Posterior cingulate gyrus (tissue), 11 donors: Measurements from ENCODE around the gene SLC26A8.

Source experiments
- DNase-seq, 10 donors: peaks; one replicate each; pipeline versions ENCODE4 v3.0.0 to v3.0.0-alpha.2; 2020 to 2021; ENCODE audit warnings: mixed read lengths in 3 of 10
- intact Hi-C: fragments of 100-400 bp; cut with DNase I; formaldehyde crosslinking; loops from one replicate; pipeline ENCODE4 v1.15.1; 2023

Gene SLC26A8, protein sequence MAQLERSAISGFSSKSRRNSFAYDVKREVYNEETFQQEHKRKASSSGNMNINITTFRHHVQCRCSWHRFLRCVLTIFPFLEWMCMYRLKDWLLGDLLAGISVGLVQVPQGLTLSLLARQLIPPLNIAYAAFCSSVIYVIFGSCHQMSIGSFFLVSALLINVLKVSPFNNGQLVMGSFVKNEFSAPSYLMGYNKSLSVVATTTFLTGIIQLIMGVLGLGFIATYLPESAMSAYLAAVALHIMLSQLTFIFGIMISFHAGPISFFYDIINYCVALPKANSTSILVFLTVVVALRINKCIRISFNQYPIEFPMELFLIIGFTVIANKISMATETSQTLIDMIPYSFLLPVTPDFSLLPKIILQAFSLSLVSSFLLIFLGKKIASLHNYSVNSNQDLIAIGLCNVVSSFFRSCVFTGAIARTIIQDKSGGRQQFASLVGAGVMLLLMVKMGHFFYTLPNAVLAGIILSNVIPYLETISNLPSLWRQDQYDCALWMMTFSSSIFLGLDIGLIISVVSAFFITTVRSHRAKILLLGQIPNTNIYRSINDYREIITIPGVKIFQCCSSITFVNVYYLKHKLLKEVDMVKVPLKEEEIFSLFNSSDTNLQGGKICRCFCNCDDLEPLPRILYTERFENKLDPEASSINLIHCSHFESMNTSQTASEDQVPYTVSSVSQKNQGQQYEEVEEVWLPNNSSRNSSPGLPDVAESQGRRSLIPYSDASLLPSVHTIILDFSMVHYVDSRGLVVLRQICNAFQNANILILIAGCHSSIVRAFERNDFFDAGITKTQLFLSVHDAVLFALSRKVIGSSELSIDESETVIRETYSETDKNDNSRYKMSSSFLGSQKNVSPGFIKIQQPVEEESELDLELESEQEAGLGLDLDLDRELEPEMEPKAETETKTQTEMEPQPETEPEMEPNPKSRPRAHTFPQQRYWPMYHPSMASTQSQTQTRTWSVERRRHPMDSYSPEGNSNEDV

DNA sequence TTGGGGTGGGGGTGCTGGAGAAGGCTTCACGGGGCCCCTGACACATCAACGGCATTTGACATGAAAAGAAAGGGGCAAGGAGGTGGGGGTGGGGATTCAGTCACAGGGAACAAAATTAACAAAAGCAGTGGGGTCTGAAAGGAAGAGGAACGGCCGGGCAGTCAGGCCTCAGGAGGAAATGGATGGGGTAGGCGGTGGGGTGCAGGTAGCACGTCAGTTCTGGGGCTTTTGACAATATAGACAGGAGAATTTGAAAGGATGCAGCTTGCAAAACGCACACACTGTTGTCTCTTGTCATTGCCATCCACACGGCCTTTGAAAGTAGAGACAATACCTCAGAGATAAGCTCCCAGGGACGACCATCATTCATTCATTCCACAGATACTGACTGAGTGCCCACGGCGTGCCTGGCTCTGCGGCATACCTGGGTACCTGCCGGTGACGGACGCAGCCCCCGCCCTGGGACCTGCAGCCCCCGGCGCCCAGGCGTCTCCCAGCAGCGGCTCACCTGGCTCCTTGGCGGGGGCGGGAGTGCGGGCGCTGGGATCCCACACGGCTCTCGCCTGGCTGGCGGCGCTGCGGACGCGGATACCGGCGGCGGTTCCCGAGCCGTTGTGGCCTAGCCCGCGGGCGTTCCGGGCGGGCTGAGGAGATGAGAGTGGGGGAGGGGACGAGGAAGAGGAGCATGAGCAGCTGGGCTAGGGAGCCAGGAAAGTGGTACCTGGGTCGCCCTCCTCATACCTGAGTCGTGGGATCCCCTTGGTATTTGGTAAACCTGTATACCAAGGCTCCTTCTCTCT is at the start of gene SLC26A8:
Gene SLC26A8, minus strand, starts transcription at position 646 of the 800 bp plus-strand sequence. CDS start 4,934 bp downstream, outside the sequence.
- peak in 6 of 10 donors; percentile 10 to 86 (median 33) for DNase-seq
- intact Hi-C loops, result no loop called here

DNA sequence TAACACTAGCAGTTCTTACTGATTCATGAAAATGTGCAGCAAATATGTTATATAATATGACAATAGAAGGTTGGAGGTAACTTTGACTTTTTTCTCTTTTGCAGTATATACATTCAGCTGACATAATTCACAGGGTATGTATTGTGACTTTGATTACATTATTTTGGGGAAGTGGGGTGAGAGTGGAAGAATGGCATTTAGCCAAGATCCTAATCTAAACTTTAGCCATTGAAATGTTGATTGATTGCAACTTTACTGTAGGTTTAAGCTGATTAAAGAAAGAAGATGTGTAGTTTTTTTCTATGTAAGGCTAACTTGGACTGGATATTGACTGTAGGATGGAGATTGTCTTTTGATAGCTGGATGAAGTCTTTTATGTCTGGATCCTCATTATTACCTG is 49.1 kb upstream of the SLC26A8 start:
- intact Hi-C loops, result no loop called here
- DNase-seq, result no peak

DNA sequence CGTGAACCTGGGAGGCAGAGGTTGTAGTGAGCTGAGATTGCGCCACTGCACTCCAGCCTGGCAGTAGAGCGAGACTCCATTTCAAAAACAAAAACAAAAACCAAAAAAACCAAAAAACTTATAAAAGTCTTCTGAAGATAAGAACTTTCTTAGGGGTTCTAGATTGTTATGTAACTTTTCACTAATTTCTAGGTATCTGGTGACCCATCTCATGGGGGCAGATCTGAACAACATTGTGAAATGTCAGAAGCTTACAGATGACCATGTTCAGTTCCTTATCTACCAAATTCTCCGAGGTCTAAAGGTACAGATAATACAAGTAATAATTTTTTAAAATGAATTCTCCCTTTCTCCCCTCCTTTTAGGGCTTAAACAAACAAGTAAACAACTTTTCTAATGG is 48.2 kb upstream of the SLC26A8 start:
- intact Hi-C loops, result no loop called here
- DNase-seq, result no peak

DNA sequence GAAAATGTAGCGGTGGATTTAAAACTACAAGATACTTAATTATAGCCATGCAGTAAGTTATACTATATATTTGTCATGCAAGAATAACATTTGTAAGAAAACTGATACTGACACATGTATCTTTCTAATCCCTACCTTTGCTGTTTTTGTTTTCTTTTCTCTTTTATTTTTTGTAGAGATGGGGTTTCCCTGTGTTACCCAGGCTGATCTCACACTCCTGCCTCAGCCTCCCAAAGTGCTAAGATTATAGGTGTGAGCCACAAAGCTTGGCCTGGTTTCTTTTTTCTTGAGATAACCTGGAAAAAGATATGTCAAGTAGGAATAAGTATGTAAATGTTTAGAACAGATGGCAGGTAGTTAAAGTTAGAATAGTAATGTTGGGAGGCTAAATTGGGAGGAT is 47.3 kb upstream of the SLC26A8 start:
- no peak for DNase-seq
- intact Hi-C loops, result no loop called here

DNA sequence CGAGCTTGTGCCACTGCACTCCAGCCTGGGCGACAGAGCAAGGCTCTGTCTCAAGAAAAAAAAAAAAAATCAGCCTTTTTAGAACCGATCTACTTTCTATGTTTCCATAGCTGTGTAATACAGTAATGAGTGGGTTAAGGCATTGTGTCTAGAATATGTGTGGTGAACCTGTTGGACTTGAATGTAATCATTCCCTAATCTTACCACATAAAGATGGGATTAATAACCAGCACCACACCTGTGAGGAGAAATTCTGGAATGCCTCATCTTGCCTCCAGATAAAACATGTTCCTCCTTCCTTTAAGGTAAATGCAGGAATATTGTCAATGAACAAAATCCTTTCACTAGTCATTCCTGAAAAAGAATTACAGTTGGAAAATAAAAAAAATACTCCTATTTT is 46.8 kb upstream of the SLC26A8 start:
- intact Hi-C loops, result no loop called here
- no peak for DNase-seq

DNA sequence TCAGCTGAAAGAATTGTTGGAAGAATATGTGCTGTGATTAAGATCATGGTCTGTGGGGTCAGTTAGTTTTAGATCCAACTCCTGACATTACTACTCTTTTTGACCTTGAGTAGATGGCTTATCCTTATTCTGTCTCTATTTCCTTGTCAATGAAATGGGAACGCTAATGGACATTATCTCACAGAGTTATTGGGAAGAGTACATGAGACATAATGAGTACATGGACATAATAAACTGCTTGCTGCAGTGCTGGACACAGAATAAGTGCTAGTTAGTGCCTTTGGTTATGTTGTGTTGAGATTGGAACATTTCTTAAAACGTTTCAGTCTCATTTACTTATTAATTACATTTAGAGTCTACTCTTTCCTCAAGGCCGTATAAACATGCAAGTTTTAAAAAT is 45.8 kb upstream of the SLC26A8 start:
- intact Hi-C loops, result no loop called here

DNA sequence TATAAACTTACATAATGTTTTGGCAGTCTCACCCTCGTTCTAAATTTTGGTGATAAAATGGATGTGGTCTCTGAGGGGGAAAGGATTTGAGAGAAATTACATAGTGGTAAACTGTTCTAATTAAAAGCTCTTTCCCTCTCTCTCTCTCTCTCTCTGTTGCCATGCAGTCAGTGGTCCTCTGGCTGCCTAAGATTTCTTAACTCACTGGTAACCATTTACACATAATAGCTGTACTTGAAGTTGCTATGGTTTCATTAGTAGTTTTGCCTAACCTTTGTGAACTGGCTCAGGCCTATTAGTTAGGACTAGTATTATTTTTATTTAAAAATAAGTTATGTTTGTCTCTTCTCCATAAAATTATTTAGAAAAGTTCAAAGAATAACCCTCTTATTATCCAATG is 45.1 kb upstream of the SLC26A8 start:
- intact Hi-C loops, result no loop called here
- no peak for DNase-seq

More for the DNA sequence above, 45.8 kb upstream of the SLC26A8 start:
- DNase-seq, result no peak

DNA sequence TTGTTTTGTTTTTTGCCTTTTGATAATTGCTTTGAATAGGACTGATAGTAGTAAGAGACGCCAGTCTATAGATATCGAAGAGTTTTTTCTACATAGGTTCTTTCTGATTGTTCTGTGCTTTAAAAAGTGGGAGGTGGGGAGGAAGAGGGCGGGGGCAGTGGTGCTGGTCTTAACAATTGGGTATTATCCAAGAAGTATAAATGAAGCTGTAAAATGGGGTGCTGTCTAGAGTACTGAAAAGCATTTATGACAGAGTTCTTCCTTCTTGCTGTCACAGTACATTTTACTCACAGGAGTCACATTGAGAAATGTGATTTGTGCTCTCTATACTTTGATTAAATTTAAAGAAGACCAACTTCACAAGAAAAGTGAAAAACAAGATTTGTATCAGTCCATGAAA is 44.1 kb upstream of the SLC26A8 start:
- intact Hi-C loops, result no loop called here
- no peak for DNase-seq

DNA sequence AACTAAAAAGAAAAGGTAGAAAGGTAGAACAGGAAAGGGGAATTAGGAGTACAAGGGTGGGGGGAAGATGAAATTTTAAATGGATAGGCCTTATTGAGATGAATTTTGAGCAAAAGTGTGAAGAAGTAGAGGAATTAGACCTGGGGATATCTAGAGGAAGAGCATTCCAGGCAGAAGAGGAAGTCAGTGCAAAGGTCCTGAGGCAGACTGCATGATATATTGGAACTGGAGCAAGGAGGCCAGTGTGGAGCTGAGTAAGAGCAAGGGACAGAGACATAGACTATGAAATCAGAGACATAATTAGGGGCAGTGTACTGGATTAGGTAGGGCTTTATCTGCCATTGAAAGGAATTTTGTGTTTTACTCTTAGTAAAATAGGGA is 43.6 kb upstream of the SLC26A8 start:
- intact Hi-C loops, result no loop called here
- no peak for DNase-seq

DNA sequence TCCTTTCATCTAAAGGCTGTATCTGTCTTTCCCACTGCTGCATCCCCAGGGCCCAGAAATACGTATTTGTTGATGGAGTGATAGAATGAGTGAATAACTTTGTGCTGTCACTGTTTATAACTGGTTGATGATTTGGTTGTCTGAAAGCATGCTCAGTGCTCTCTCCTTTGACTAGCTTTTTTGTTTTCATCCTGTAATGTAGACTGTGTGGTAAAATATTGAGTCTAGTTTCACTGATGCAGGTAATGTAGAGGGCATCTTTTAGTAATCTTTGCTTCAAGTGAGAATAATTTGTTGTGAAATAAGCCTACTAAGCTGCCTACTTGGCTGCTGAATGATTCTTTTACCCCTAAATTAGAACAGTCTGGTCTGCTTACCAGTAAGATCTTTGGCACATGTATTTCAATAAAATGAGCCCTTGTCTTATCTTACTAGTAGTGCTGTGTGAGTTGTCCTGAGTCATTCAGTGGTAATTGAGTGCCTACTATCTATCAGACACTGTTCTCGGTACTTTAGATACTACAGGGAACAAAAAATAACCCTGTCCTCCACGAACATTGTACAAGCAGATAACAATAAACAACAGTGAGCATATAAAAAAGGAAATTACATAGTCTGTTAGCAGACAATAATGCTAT is 43.1 kb upstream of the SLC26A8 start:
- intact Hi-C loops, result no loop called here

DNA sequence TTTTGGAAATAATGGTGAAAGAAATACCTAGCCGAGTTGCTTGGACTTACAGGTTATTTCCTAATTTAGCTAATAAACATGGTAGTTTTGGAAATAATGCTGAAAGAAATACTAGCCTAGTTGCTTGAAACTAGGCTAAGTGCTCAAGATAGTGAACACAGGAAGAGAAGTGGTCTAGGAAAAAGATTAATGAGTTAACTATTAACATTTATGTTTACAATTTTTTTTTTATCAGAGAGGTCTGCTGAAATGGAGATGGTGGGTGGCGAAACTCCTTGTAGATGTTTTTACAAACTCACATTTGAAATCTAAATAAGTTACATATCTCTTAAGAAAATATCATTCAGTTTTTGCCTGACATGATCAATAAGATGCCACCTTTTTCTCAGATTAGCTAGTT is 42.4 kb upstream of the SLC26A8 start:
- no peak for DNase-seq
- intact Hi-C loops, result no loop called here

More for the DNA sequence above, 43.1 kb upstream of the SLC26A8 start:
- DNase-seq, result no peak

DNA sequence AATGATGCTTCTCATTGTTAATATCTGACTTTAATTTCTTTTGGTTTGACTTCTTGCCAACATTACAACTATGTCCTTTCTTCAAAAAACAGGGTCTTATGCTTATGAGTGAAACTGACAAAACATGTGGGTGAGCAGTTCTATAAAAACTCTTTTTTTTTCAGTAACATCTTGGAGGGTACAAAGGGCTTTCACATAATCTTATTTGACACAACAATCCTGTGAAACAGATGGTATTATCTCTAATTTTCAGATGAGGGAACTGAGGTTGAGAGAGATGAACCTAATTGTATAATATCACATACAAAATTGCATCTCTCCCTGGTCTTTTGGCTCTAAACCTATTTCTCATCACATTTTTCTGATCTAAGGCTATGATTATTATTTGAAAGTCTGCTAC is 41.5 kb upstream of the SLC26A8 start:
- intact Hi-C loops, result no loop called here
- no peak for DNase-seq

DNA sequence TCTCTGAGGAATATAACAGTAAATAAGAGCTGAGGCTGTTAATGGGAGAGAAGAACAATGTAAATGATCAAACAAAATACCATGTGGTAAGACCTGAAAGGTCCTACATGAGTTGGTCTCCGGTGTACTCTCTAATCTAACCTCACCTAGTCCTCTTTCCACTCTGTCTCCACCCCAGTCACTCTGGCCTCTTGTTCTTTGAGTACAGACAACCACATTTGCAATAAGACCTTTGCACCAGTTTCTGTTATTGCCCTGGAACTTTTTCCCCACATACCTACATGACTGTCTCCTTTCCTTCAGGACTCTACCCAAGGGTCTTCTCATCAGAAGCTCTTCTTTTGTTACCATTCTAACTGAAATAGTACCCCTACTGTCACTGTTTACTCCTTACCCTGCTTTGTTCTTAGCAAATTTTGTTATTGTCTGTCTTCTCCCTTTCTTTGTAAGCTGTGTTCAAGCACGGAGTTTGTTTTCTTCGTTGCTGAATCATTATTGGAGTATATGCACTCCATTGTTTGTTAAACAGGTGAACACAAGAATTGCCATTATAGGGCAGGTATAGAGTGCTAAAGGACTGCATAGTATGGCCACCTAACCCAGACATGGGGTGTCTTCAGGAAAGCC is 40.4 kb upstream of the SLC26A8 start:
- intact Hi-C loops, result no loop called here
- DNase-seq, result no peak

DNA sequence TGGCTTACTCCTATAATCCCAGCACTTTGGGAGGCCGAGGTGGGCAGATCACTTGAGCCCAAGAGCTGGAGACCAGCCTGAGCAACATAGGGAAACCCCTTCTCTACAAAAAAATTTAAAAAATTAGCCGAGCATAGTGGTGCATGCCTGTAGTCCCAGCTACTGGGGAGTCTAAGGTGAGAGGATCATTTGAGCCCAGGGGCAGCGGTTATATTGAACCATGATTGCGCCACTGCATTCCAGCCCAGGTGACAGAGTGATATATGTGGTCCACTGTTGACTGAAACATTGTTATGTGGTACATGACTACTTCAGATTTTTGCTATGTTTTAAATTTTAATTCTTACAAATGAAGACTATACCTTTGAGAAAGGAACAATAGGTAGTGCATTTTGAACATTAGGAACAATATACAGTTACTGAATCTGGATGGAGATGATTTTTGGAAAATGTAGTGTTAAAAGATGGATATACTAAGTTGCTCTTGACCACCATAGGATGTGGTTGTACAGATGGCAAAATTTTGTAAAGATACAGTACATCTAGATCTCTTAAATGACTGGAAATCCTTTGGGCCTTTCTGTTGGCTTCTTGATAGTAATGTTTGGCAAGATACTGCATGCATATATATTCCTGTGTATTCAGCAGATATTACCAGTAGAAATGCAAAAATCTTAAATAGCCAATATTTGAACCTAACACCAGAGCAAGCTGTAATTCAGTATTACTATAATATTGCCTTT is 39.0 kb upstream of the SLC26A8 start:
- no peak for DNase-seq
- intact Hi-C loops, result no loop called here

DNA sequence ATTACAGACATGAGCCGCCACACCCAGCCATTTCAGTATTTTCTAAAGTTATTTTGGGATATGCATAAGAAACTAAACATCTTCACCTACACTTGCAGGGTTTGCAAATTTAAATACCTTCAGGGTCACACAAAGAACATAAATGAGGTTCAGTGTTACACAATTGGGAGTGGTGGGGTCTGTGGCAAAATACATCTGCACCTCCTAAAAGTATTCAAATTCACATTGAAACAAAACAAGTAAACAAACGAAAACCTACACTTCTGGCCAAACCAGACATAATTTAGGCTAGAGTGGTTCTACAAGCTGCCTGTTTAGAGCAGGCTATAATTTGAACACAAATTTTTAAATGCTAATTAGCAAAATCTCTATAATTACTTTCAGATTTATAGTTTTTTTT is 37.8 kb upstream of the SLC26A8 start:
- intact Hi-C loops, result no loop called here
- DNase-seq, result no peak

DNA sequence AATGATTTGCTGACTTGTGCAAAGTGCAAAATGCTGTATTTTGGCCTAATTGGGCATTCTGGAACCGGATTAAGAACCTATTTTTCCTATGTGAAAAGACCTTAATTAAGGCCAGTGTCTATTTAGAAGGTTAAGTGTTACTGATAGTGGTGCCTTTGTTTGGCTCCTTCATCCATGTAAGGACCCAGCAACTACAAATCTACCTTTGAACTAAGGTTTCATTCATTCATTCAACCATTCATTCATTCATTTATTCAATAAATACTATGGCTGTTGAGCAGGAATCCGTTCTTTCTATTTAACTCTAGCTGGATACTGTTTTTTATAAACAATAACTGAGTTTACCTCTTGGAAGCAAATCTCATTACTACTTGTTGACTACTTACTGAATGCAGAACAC is 36.8 kb upstream of the SLC26A8 start:
- no peak for DNase-seq
- intact Hi-C loops, result no loop called here

DNA sequence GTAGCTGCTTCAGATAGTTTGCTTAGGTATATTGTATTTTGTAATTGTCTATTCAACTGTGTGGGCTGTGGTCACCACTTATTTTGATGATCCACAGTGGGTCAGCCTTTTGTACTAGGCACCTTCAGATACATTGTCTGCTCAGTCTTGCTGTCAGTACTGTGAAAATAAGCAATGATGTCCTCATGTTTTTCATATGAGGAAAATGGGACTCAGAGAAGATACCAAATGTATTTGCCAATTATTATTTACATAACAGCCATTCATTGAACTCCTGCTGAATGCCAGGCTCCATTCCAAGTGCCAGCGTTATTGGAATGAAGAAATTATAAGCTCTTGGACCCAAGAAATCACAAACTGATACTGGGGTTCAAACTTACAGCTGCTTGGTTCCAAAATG is 31.7 kb upstream of the SLC26A8 start:
- intact Hi-C loops, result no loop called here
- no peak for DNase-seq

DNA sequence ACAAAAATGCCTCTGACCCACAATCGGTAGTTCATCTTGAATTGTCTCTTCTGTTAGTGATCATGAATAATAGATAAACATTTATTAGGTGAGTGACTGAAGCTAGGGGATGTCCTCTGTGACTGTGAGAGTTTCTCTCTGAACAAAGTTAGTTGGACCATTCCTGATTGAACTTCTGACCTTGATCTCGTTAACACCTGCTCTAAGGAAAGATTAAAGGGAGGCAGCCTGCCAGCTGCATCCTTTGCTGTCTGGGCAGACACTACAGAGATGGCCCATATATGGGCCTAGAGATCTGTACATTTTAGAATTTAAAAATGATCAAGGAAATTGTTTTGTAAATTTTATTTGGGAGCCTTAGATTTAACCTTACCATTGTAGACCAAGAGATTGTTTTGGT is 30.5 kb upstream of the SLC26A8 start:
- intact Hi-C loops, result no loop called here
- no peak for DNase-seq

DNA sequence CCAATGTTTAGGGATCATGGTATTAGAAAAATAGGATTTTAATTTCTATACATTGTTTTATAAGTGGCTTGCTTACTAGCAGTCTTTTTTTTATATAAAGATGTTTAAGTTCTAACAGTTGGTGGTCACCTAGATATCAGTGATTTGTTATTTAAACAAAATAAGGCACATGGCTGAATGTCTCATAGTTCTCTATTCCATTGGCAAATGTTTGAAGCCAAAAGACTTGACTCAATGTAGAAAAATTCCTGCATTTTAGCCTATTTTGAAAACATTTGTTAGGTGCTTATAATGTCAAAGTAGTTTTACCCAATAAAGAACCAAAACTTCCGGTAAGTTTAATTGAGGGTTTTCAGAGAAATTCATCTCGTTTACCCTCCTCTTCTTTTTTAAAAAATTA is 30.0 kb upstream of the SLC26A8 start:
- intact Hi-C loops, result no loop called here
- no peak for DNase-seq
